GM12878 (cell line): Measurements from ENCODE around the gene PHF23. TPM values are rescaled to one million over a fixed set of nuclear protein-coding genes. Genes with fewer than 3 reads are reported as not detected.

ENCODE experiments used
- ATAC-seq: fragments of 200-7000 bp; cut with Tn5 transposase; 3 replicates; pipeline ENCODE4 v1.9.1; 2020; ENCODE audit warnings: mild to moderate bottlenecking, moderate library complexity
- BruUV-seq: library from RNA; stranded (reverse); fragments of 400-500 nt; replicated peaks from 2 replicates; lab custom pipeline; 2021; lab: Mats Ljungman, UMichigan
- CTCF ChIA-PET: fragments of 300-600 bp; sonication (Branson Sonifier 250); formaldehyde crosslinking; extraction: SDS; loops from one replicate; lab custom pipeline; 2021; ENCODE audit warnings: inconsistent platforms; lab: Yijun Ruan, JAX
- POLR2A ChIA-PET: fragments of 350-600 bp; formaldehyde crosslinking; extraction: SDS; loops from one replicate; lab custom pipeline; 2021; ENCODE audit warnings: inconsistent platforms; lab: Charles Lee
- RAD21 ChIA-PET: fragments of 300-600 bp; sonication (Branson Sonifier 250); formaldehyde crosslinking; loops from one replicate; lab custom pipeline; 2023; ENCODE audit warnings: antibody characterized with exemption; ENCODE audit not compliant: unreplicated experiment; lab: Charles Lee
- SMC1A ChIA-PET: fragments of 300-600 bp; sonication (Branson Sonifier 250); formaldehyde crosslinking; loops from one replicate; lab custom pipeline; 2023; ENCODE audit not compliant: unreplicated experiment, uncharacterized antibody; lab: Charles Lee
- DNase-seq: peaks from one replicate; pipeline ENCODE4 v3.0.0-alpha.2; 2011; ENCODE audit warnings: low read depth, low spot score
- FAIRE-seq: peaks from 3 replicates; lab custom pipeline; 2011; peaks lifted over from hg19 to GRCh38; lab: Jason Lieb, UNC
- H2AFZ ChIP-seq: 2 replicates; pipeline ENCODE4 v1.6.0; 2011; ENCODE audit warnings: low read depth, low read length, control low read depth; ENCODE audit not compliant: control insufficient read depth
- H3K27ac ChIP-seq: 2 replicates; pipeline ENCODE4 v1.5.1; 2011; ENCODE audit warnings: control low read depth; ENCODE audit not compliant: control insufficient read depth, insufficient read depth
- H3K27me3 ChIP-seq, 2 experiments: replicated peaks in 1 of 2; 2 replicates each; pipeline versions ENCODE4 v1.6.0 to v1.6.1; 2011; ENCODE audit warnings: low read length in 1 of 2; ENCODE audit not compliant: control insufficient read depth in 2 of 2, insufficient read depth in 2 of 2
- H3K36me3 ChIP-seq, 2 experiments: 2 replicates each; pipeline ENCODE4 v1.5.1; 2011; ENCODE audit warnings: low read length in 1 of 2; ENCODE audit not compliant: control insufficient read depth in 2 of 2, insufficient read depth in 2 of 2
- H3K4me1 ChIP-seq: 2 replicates; pipeline ENCODE4 v1.6.1; 2011; ENCODE audit warnings: mild to moderate bottlenecking, low read length, moderate library complexity, mixed read lengths; ENCODE audit not compliant: control insufficient read depth, insufficient read depth
- H3K4me2 ChIP-seq: 2 replicates; pipeline ENCODE4 v1.6.0; 2011; ENCODE audit warnings: control low read depth; ENCODE audit not compliant: control insufficient read depth, insufficient read depth
- H3K4me3 ChIP-seq: fragments of 200-600 bp; sonication (generic); 2 replicates; pipeline ENCODE4 v1.5.1; 2016
- H3K79me2 ChIP-seq: 2 replicates; pipeline ENCODE4 v1.6.0; 2011; ENCODE audit warnings: low read length; ENCODE audit not compliant: control insufficient read depth, insufficient read depth
- H3K9ac ChIP-seq: 2 replicates; pipeline ENCODE4 v1.8.0; 2011; ENCODE audit warnings: low read length, control low read depth, mixed read lengths; ENCODE audit not compliant: control insufficient read depth, insufficient read depth
- H3K9me3 ChIP-seq: replicated peaks from 3 replicates; pipeline ENCODE4 v1.5.1; 2011; ENCODE audit warnings: mild to moderate bottlenecking, low read length; ENCODE audit not compliant: control insufficient read depth, insufficient read depth
- H4K20me1 ChIP-seq: 2 replicates; pipeline ENCODE4 v1.6.0; 2011; ENCODE audit not compliant: control insufficient read depth, insufficient read depth
- ATF2 ChIP-seq: IDR thresholded peaks from 2 replicates; pipeline ENCODE4 v1.6.1; 2012; ENCODE audit warnings: low read length, inconsistent platforms
- BHLHE40 ChIP-seq, 2 experiments: fragments of 450-650 bp in 1 of 2; IDR thresholded peaks; 2 replicates each; pipeline ENCODE4 v1.6.1; 2011 to 2017; ENCODE audit warnings: low read depth in 2 of 2, borderline replicate concordance in 1 of 2, improper control_type of control experiment in 1 of 2, low read length in 1 of 2, mild to moderate bottlenecking in 1 of 2
- BRCA1 ChIP-seq: IDR thresholded peaks from 2 replicates; pipeline ENCODE4 v1.6.1; 2011; ENCODE audit warnings: low read depth, low read length, improper control_type of control experiment
- FOS ChIP-seq: IDR thresholded peaks from 3 replicates; pipeline ENCODE4 v1.6.1; 2011; ENCODE audit warnings: borderline replicate concordance; ENCODE audit not compliant: insufficient read length; ENCODE audit errors: extremely low read depth
- MYC ChIP-seq: IDR thresholded peaks from 2 replicates; pipeline ENCODE4 v1.6.1; 2011; ENCODE audit warnings: mild to moderate bottlenecking, low read length, moderate library complexity, inconsistent platforms; ENCODE audit not compliant: insufficient read depth, insufficient replicate concordance, insufficient read length, severe bottlenecking
- NFYB ChIP-seq: IDR thresholded peaks from 2 replicates; pipeline ENCODE4 v1.6.1; 2011; ENCODE audit warnings: low read depth, mild to moderate bottlenecking, low read length, improper control_type of control experiment, moderate library complexity; ENCODE audit not compliant: insufficient read depth
- NR2C2 ChIP-seq: IDR thresholded peaks from 2 replicates; pipeline ENCODE4 v1.6.1; 2011; ENCODE audit warnings: borderline replicate concordance, low read depth; ENCODE audit not compliant: control insufficient read depth, insufficient read length
- PAX8 ChIP-seq: fragments of 450-650 bp; IDR thresholded peaks from 2 replicates; pipeline ENCODE4 v1.6.1; 2017; ENCODE audit warnings: mild to moderate bottlenecking, moderate library complexity
- RB1 ChIP-seq: fragments of 450-650 bp; formaldehyde crosslinking; IDR thresholded peaks from 2 replicates; pipeline ENCODE4 v1.6.1; 2017; ENCODE audit warnings: mild to moderate bottlenecking, borderline replicate concordance
- RUNX3 ChIP-seq: IDR thresholded peaks from 2 replicates; pipeline ENCODE4 v1.6.1; 2012; ENCODE audit warnings: low read length, inconsistent platforms
- SREBF1 ChIP-seq: IDR thresholded peaks from 2 replicates; pipeline ENCODE4 v1.6.1; 2012; ENCODE audit warnings: mild to moderate bottlenecking, low read length
- STAT1 ChIP-seq: fragments of 450-650 bp; conservative IDR thresholded peaks from 2 replicates; pipeline ENCODE4 v1.6.1; 2014; ENCODE audit warnings: antibody characterized with exemption, mild to moderate bottlenecking
- TAF1 ChIP-seq: IDR thresholded peaks from 2 replicates; pipeline ENCODE4 v1.6.1; 2011; ENCODE audit warnings: mild to moderate bottlenecking, low read depth, low read length, borderline replicate concordance
- WRNIP1 ChIP-seq: IDR thresholded peaks from 2 replicates; pipeline ENCODE4 v1.6.1; 2011; ENCODE audit warnings: low read depth, low read length, improper control_type of control experiment, borderline replicate concordance
- ZNF207 ChIP-seq: fragments of 450-650 bp; IDR thresholded peaks from 2 replicates; pipeline ENCODE4 v1.6.1; 2014; ENCODE audit warnings: antibody characterized with exemption, mild to moderate bottlenecking, borderline replicate concordance
- WGBS: methylation state at CpG from one replicate; pipeline ENCODE4 v1.1.6; 2016; ENCODE audit warnings: low lambda C conversion rate; ENCODE audit not compliant: insufficient replicate concordance, insufficient coverage; ENCODE audit errors: missing lambda C conversion rate; 5-methylcytosine and 5-hydroxymethylcytosine counted together
- in situ Hi-C: fragments of 300-500 bp; cut with MboI; formaldehyde crosslinking; loops from 9 replicates; pipeline ENCODE4 v1.14.3; 2018; ENCODE audit warnings: mixed read lengths
- intact Hi-C: fragments of 100-400 bp; cut with micrococcal nuclease; formaldehyde crosslinking; loops from one replicate; pipeline ENCODE4 v1.14.2; 2022; ENCODE audit not compliant: unreplicated experiment
- polyA plus RNA-seq, 11 experiments: library from polyadenylated mRNA; depleted of rRNA in 4 of 11; unstranded in 6 of 11; stranded (reverse) in 5 of 11; fragments of >200 nt; fragmentation: Nextera tagmentation in 4 of 11; fragmentation: Illumina TruSeq in 1 of 11; extraction: Ambion mirVana in 4 of 11; extraction: Trizol in 1 of 11; gene quantifications; 1 replicate in 1 of 11; 2 replicates in 10 of 11; pipeline versions ENCODE4 v1.2.1 to v1.2.3, GENCODE V29; 2011 to 2016; ENCODE audit warnings: inconsistent platforms in 2 of 11, missing spikeins in 2 of 11, low read depth in 1 of 11
- total RNA-seq, 4 experiments: library from RNA; depleted of rRNA in 3 of 4; stranded (reverse); fragments of >200 nt in 3 of 4; fragmentation: Illumina TruSeq in 1 of 4; extraction: Trizol in 1 of 4; gene quantifications; 2 replicates each; pipeline versions ENCODE4 v1.2.1 to v1.2.3, GENCODE V29; 2013 to 2021

Gene PHF23
- total and polyA plus RNA-seq, 10 of the 15 experiments (the other 5 are each of a cell fraction or from before 2014, with no cell fraction given): 8.2 to 84.8 (median 32.6) TPM

GRCh38 chr17:7235693-7236665 is 3.3 kb downstream of the PHF23 start (continued):
- TF ChIP-seq BRCA1: no peak
- TF ChIP-seq, all 136 proteins: peak for 0

DNA sequence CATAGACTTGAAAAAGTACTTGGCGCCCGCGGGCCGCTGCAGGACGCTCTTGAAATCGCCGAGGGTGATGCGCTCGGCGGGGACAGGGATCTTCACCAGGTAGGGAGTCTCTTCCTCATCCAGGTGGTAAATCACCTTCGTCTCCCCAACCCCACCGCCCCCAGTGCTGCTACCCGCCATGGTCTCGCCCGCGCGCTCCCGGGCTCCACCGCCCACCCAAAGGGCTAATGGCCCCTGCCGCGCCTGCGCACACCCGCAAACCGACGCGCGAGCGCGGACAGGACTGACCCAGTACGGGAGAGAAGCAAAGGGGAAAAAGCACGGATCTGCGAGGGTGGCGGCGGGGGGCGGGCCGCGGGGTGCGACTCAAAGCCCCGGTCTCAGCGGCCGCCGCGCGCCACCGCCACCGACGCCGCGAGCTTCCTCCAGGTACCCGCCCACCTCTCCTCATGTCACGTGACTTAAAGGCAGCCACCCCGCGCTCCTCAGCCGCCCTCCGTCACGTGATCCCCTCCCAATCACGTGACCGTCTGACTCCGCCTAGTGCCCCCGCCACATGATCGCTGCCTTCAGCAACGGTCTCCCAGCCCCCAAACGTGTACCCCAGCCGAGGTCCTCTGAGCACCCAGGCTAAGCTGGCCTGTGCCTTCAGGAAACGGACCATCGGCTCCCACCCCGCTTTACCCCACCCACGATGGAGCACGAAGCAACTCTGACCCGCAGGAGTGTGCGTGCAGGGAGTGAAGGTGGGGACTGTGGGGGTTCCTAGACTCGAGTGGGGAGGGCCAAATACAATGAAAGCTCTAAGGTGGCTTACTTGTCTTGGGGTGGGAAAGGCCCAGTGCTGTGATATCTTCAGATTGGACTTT is 4.9 kb downstream of the PHF23 start, which contains the start of gene DVL2:
TSS of gene DVL2 (minus strand) at position 435 of the 869 bp plus-strand sequence. CDS start at position 180, 255 bp downstream.
- H2AFZ ChIP-seq: peak within 1 kb of the TSS; percentile 74
- POLR2A ChIA-PET: interaction anchor here (0.6 to 5.1 kb wide), 5 partner anchors 8 to 76 kb away, joined by 4 to 60 read pairs (median 7); partner anchors contain the start of genes ACADVL, DLG4 and GABARAP
- TF ChIP-seq NFYB (peak; percentile 60; the same call in 1 of the 2 replicates), RUNX3 (0 out of 2 replicates have a peak, but pooled peaks have one; percentile 32), ATF2 (no peak), ZNF207 (peak; percentile 69; the same call in 1 of the 2 replicates), TAF1 (0 out of 2 replicates have a peak, but pooled peaks have one; percentile 18), SREBF1 (peak; percentile 61; the same call in 1 of the 2 replicates), BHLHE40 (IDR thresholded peaks at IDR 0.05; ENCODE audit: borderline replicate concordance in 1 of 2, low read depth in 2 of 2, low read length in 1 of 2) (peak; percentile 96 to 100), FOS (peak; percentile 90), STAT1 (no peak), NR2C2 (no peak), RB1 (peak; percentile 81; the same call in 1 of the 2 replicates), MYC (peak; percentile 49), PAX8 (peak; percentile 48; the same call in 1 of the 2 replicates), WRNIP1 (no peak)

More for the DNA sequence above, 4.9 kb downstream of the PHF23 start, which contains the start of gene DVL2:
- Histone ChIP-seq H3K27ac (peak within 1 kb of the TSS; percentile 86), H3K4me1 (peaks cover 20% of the 10 kb centered on the region), H3K27me3 (no peaks in the 10 kb centered on the region), H3K4me2 (peak within 1 kb of the TSS; percentile 91), H3K4me3 (peak within 1 kb of the TSS; percentile 84), H3K9me3 (no peaks in the 10 kb centered on the region), H4K20me1 (no peaks in the 10 kb centered on the region), H3K9ac (peak within 1 kb of the TSS; percentile 95), H3K79me2 (peaks cover 58% of the 10 kb centered on the region), H3K36me3 (peaks cover 12 to 21% of the 10 kb centered on the region in 2 experiments)
- DNase-seq (peak; percentile 79), FAIRE-seq (peak; percentile 98), ATAC-seq (peak; percentile 63)
- CTCF ChIA-PET: interaction anchor here (1.6 to 6.6 kb wide), 2 partner anchors 14 to 62 kb away, joined by 4 to 50 read pairs; partner anchors contain the start of genes ACADVL and DLG4
- BruUV-seq: no TSS peak
- in situ Hi-C loops (no loop called here), intact Hi-C loops (no loop called here)
- SMC1A ChIA-PET: interaction anchor here (1.0 to 2.1 kb wide), 4 partner anchors 9 to 15 kb away, joined by 3 to 13 read pairs (median 4); partner anchors contain the start of genes ACADVL, DLG4 and GABARAP
- RAD21 ChIA-PET: interaction anchor here (1.4 to 2.3 kb wide), 3 partner anchors 13 to 189 kb away, joined by 3 to 10 read pairs (median 4); no protein-coding TSS in a partner anchor
- under 1% methylated on average over 50 of the region's 72 CpGs for WGBS
